ENCODE data around the gene U2AF2. TPM values are rescaled to one million over a fixed set of nuclear protein-coding genes. Genes with fewer than 3 reads are reported as not detected.

Gene U2AF2
- total and polyA plus RNA-seq, 2 of the 4 experiments (the other 2 are of a cell fraction) = 120 to 260 TPM

- H3K56ac ChIP-seq (ENCODE audit: extremely low read depth, insufficient read depth, low read length) = peak overlapping the region; percentile 73
- H2AFZ ChIP-seq (replicated peaks; ENCODE audit: low read length, poor library complexity) = peak overlapping the region; percentile 94
- peak overlapping the region; percentile 28; the same call in 1 of the 2 replicates for H4K5ac ChIP-seq (ENCODE audit: low read depth, low read length)
- H3K18ac ChIP-seq (ENCODE audit: low read depth, low read length) = no peak overlapping the region
- peak overlapping the region; percentile 35 for H3K14ac ChIP-seq (replicated peaks; ENCODE audit: low read depth, low read length)
- TF ChIP-seq MAFK (IDR thresholded peaks at IDR 0.05; ENCODE audit: low read depth, low read length) (peak; percentile 6; the same call in 1 of the 2 replicates), BHLHE40 (IDR thresholded peaks at IDR 0.05; ENCODE audit: low read depth, low read length) (no peak)
- H2BK5ac ChIP-seq (ENCODE audit: low read depth, low read length, poor library complexity, severe bottlenecking) = peak overlapping the region; percentile 85
- H3K27me3 ChIP-seq (ENCODE audit: control insufficient read depth, insufficient read depth, low read length) = no peaks in the 10 kb centered on the region
- peak overlapping the region; percentile 96 for H3K4me2 ChIP-seq (ENCODE audit: low read depth, low read length)
- no peak for DNase-seq
- H3K4ac ChIP-seq (ENCODE audit: low read depth, low read length) = peak overlapping the region; percentile 75
- peak overlapping the region; percentile 73; the same call in 1 of the 2 replicates for H3K23ac ChIP-seq (ENCODE audit: low read depth, low read length)
- H2BK120ac ChIP-seq (ENCODE audit: low read depth, low read length) = no peak overlapping the region
- peak overlapping the region; percentile 47 to 77; a peak in 3 of 4 replicates for H4K8ac ChIP-seq (ENCODE audit: low read depth in 2 of 2, low read length in 2 of 2)
- peaks cover 5% of the 10 kb centered on the region; the same call in 1 of the 2 replicates for H3K4me1 ChIP-seq (ENCODE audit: control insufficient read depth, insufficient read depth, low read length)
- intact Hi-C loops (cut with micrococcal nuclease) = loop anchor here (2.0 kb wide), 1 partner anchor 21 kb away; the partner anchor contains the start of gene U2AF2
- H3K9ac ChIP-seq (ENCODE audit: low read depth, low read length) = peak overlapping the region; percentile 98
- ATAC-seq (ENCODE audit: low read depth) = no peak
- H3K4me3 ChIP-seq (ENCODE audit: insufficient read depth, low read depth, low read length) = peak overlapping the region; percentile 80
- peaks cover 13 to 64% of the 10 kb centered on the region in 2 experiments; a peak in 3 of 4 replicates for H3K79me1 ChIP-seq (ENCODE audit: low read depth in 1 of 2, low read length in 2 of 2)
- peaks cover 3% of the 10 kb centered on the region; the same call in 1 of the 2 replicates for H3K9me1 ChIP-seq (ENCODE audit: insufficient read depth, low read length)
- H2AK5ac ChIP-seq (ENCODE audit: low read depth, low read length) = peak overlapping the region; percentile 67
- WGBS, 2 experiments (ENCODE audit: extremely low coverage in 2 of 2, insufficient read length in 1 of 2) = 0% methylated on average over 1 of the region's 16 CpGs; no CpG with 5 or more reads in 1 of the 2 experiments
- POLR2A ChIA-PET (ENCODE audit: unreplicated experiment) = no interaction called here
- H3K36me3 ChIP-seq (ENCODE audit: control insufficient read depth, insufficient read depth, low read length) = peaks cover 38% of the 10 kb centered on the region
- dilution Hi-C loops (cut with HindIII; ENCODE audit: low sequenced_read_pairs, unreplicated experiment) = no loop called here
- in situ Hi-C loops (cut with MboI; ENCODE audit: low sequenced_read_pairs) = loop anchor here (25.0 kb wide), 1 partner anchor 461 kb away; the partner anchor contains the start of gene ZNF444
- peak overlapping the region; percentile 78 for H3K27ac ChIP-seq (ENCODE audit: insufficient read depth, low read length)
- no peaks in the 10 kb centered on the region for H3K9me3 ChIP-seq (ENCODE audit: control insufficient read depth, insufficient read depth, low read length)
- TSS peak; percentile 53 for BruUV-seq (replicated peaks)
- CTCF ChIA-PET = no interaction called here
- H2BK20ac ChIP-seq (ENCODE audit: low read depth, low read length) = no peak overlapping the region
- peak overlapping the region; percentile 43; the same call in 1 of the 2 replicates for H4K91ac ChIP-seq (ENCODE audit: insufficient read depth, low read depth, low read length)
- H2AK9ac ChIP-seq (replicated peaks; ENCODE audit: low read depth, low read length, poor library complexity) = peak overlapping the region; percentile 91
- peaks cover 63% of the 10 kb centered on the region for H4K20me1 ChIP-seq (ENCODE audit: insufficient read depth, low read length)
- no peak overlapping the region for H2BK15ac ChIP-seq (ENCODE audit: low read depth, low read length)
Observed at GRCh38 chr19:55675661-55676354, 21.0 kb downstream of the U2AF2 start.
